Vagina (tissue), 2 donors: ENCODE data around the gene RGPD6. TPM values are rescaled to one million over a fixed set of nuclear protein-coding genes. Genes with fewer than 3 reads are reported as not detected.
"Not testable (repeated sequence)": the region's sequence is repeated elsewhere in the genome, so short reads cannot be mapped to it uniquely, and the experiment has no call there.

Experiments
- DNase-seq, 2 donors: peaks; one replicate each; pipeline ENCODE4 v3.0.0-alpha.2; 2017; ENCODE audit errors: extremely low spot score in 2 of 2
- H3K27ac ChIP-seq: fragments of 200-600 bp; sonication (generic); one replicate; pipeline ENCODE4 v1.5.1; 2019
- H3K27me3 ChIP-seq: fragments of 200-600 bp; sonication (generic); one replicate; pipeline ENCODE4 v1.5.1; 2019
- H3K36me3 ChIP-seq, 2 donors: fragments of 200-600 bp; sonication (generic); one replicate each; pipeline ENCODE4 v1.5.1; 2017 to 2019
- H3K4me1 ChIP-seq: fragments of 200-600 bp; sonication (generic); one replicate; pipeline ENCODE4 v1.5.1; 2019
- H3K4me3 ChIP-seq, 2 donors: fragments of 200-600 bp; sonication (generic); 1 replicate in 1 of 2; 2 replicates in 1 of 2; pipeline ENCODE4 v1.5.1; 2016 to 2019
- H3K9me3 ChIP-seq: fragments of 200-600 bp; sonication (generic); one replicate; pipeline ENCODE4 v1.5.1; 2019
- intact Hi-C: fragments of 100-400 bp; cut with DNase I; formaldehyde crosslinking; loops from one replicate; pipeline ENCODE4 v1.15.1; 2023
- small RNA-seq: library from RNA; depleted of rRNA; stranded (forward); fragments of <200 nt; gene quantifications from one replicate; pipeline ENCODE3, GENCODE V24; 2016
- total RNA-seq: library from RNA; depleted of rRNA; stranded (reverse); fragments of >200 nt; gene quantifications from one replicate; pipeline ENCODE4 v1.2.3, GENCODE V29; 2016

Gene RGPD6
- total RNA-seq, 1 donor from 2014 or later = 42.5 TPM

- H3K9me3 ChIP-seq, H3K4me1 ChIP-seq, H3K27me3 ChIP-seq, H3K27ac ChIP-seq, H3K36me3 ChIP-seq, intact Hi-C loops, H3K4me3 ChIP-seq, DNase-seq: not testable (repeated sequence)
These were observed 104.6 kb downstream of the RGPD6 start, which contains the start of gene LIMS4 for GRCh38 chr2:110472171-110473058. LIMS4 (minus strand) TSS chr2:110472816; CDS start chr2:110472778, 38 bp downstream.

- H3K27me3 ChIP-seq, H3K27ac ChIP-seq, H3K4me3 ChIP-seq, H3K4me1 ChIP-seq, intact Hi-C loops, H3K36me3 ChIP-seq, H3K9me3 ChIP-seq, DNase-seq: not testable (repeated sequence)
These were observed 108.1 kb downstream of the RGPD6 start for GRCh38 chr2:110468921-110469320.

- H3K9me3 ChIP-seq, H3K36me3 ChIP-seq, DNase-seq, intact Hi-C loops, H3K4me3 ChIP-seq, H3K4me1 ChIP-seq, H3K27me3 ChIP-seq, H3K27ac ChIP-seq: not testable (repeated sequence)
These were observed 111.7 kb downstream of the RGPD6 start for GRCh38 chr2:110465312-110465711.

Small RNA genes lying within 50 kb of the gene (small RNA-seq; reads per million reads assigned to genes)
- not detected for gene AC108938.1

Other genes with a start within 250 kb of the RGPD6 start
- 1.5 TPM for gene LIMS4, start 104.4 kb downstream of the RGPD6 start, total RNA-seq
- 5.4 TPM for gene BUB1, start 100.8 kb upstream of the RGPD6 start, total RNA-seq
- gene ACOXL, start 155.4 kb upstream of the RGPD6 start, total RNA-seq = not detected